RWPE2 (cell line): ENCODE data around the gene ZFHX3.
"Not testable (repeated sequence)": the region's sequence is repeated elsewhere in the genome, so short reads cannot be mapped to it uniquely, and the experiment has no call there.

Source experiments
- ATAC-seq: fragments of 200-7000 bp; cut with Tn5 transposase; 3 replicates; pipeline ENCODE4 v1.9.1; 2021; ENCODE audit warnings: low read depth
- DNase-seq: peaks from one replicate; pipeline ENCODE4 v3.0.0-alpha.2; 2020; ENCODE audit warnings: low spot score
- H3K27ac ChIP-seq: fragments of 450-650 bp; 2 replicates; pipeline ENCODE4 v1.5.1; 2017; ENCODE audit warnings: mild to moderate bottlenecking; ENCODE audit not compliant: poor library complexity, severe bottlenecking
- H3K27me3 ChIP-seq: fragments of 250-450 bp; sonication (Bioruptor Pico); 2 replicates; pipeline ENCODE4 v1.5.1; 2021; ENCODE audit warnings: mild to moderate bottlenecking, moderate library complexity; ENCODE audit not compliant: insufficient read depth, poor library complexity, severe bottlenecking
- H3K36me3 ChIP-seq: fragments of 250-450 bp; sonication (Bioruptor Pico); 2 replicates; pipeline ENCODE4 v1.5.1; 2020; ENCODE audit warnings: low read depth, mild to moderate bottlenecking, moderate library complexity
- H3K4me1 ChIP-seq: fragments of 250-450 bp; sonication (Bioruptor Pico); 2 replicates; pipeline ENCODE4 v1.5.1; 2021; ENCODE audit warnings: mild to moderate bottlenecking, moderate library complexity; ENCODE audit not compliant: insufficient read depth, poor library complexity, severe bottlenecking
- H3K4me3 ChIP-seq: fragments of 250-450 bp; sonication (Bioruptor Pico); 2 replicates; pipeline ENCODE4 v1.5.1; 2021; ENCODE audit warnings: mild to moderate bottlenecking, moderate library complexity; ENCODE audit not compliant: severe bottlenecking
- H3K9me3 ChIP-seq: fragments of 250-450 bp; sonication (Bioruptor Pico); 2 replicates; pipeline ENCODE4 v1.5.1; 2021; ENCODE audit warnings: mild to moderate bottlenecking, moderate library complexity; ENCODE audit not compliant: severe bottlenecking
- CTCF ChIP-seq: fragments of 450-650 bp; IDR thresholded peaks from one replicate; pipeline ENCODE4 v1.5.1; 2017; ENCODE audit warnings: mild to moderate bottlenecking, moderate library complexity; ENCODE audit not compliant: poor library complexity, severe bottlenecking

The ZFHX3 gene

GRCh38 chr16:72989579-72990551 is 58.1 kb downstream of the ZFHX3 start:
- TF ChIP-seq CTCF = no peak
- ATAC-seq (peak; percentile 79), DNase-seq (peak; percentile 73)
- Histone ChIP-seq H3K27me3 (no peaks in the 10 kb centered on the region), H3K36me3 (no peaks in the 10 kb centered on the region; the same call in 1 of the 2 replicates), H3K4me3 (peak overlapping the region; percentile 7), H3K4me1 (peaks cover 72% of the 10 kb centered on the region), H3K9me3 (no peaks in the 10 kb centered on the region), H3K27ac (peak overlapping the region; percentile 99)

- not testable (repeated sequence) for H3K4me3 ChIP-seq, ATAC-seq, H3K27me3 ChIP-seq, H3K9me3 ChIP-seq, H3K36me3 ChIP-seq
- H3K4me1 ChIP-seq = peaks cover 72% of the 10 kb centered on the region
- peak; percentile 4 for DNase-seq
- H3K27ac ChIP-seq = peak overlapping the region; percentile 99
Observed at GRCh38 chr16:72989203-72989578, 58.7 kb downstream of the ZFHX3 start.

- DNase-seq = no peak
- TF ChIP-seq CTCF = no peak
- Histone ChIP-seq H3K27ac (peak overlapping the region; percentile 99), H3K9me3 (no peaks in the 10 kb centered on the region), H3K4me3 (no peak overlapping the region), H3K36me3 (no peaks in the 10 kb centered on the region; the same call in 1 of the 2 replicates), H3K27me3 (no peaks in the 10 kb centered on the region), H3K4me1 (peaks cover 67% of the 10 kb centered on the region)
- no peak for ATAC-seq
Observed at GRCh38 chr16:72988569-72988968, 59.4 kb downstream of the ZFHX3 start.

GRCh38 chr16:72987480-72987901 is 60.4 kb downstream of the ZFHX3 start:
- ATAC-seq (peak; percentile 52), DNase-seq (peak; percentile 86)
- no peak for TF ChIP-seq CTCF
- Histone ChIP-seq H3K36me3 (no peaks in the 10 kb centered on the region; the same call in 1 of the 2 replicates), H3K4me3 (no peak overlapping the region), H3K4me1 (peaks cover 56% of the 10 kb centered on the region), H3K27ac (peak overlapping the region; percentile 99), H3K9me3 (no peaks in the 10 kb centered on the region), H3K27me3 (no peaks in the 10 kb centered on the region)

- H3K4me3 ChIP-seq = no peak overlapping the region
- ATAC-seq = no peak
- peaks cover 41% of the 10 kb centered on the region for H3K4me1 ChIP-seq
- no peaks in the 10 kb centered on the region for H3K9me3 ChIP-seq
- H3K27me3 ChIP-seq = no peaks in the 10 kb centered on the region
- no peaks in the 10 kb centered on the region; the same call in 1 of the 2 replicates for H3K36me3 ChIP-seq
- no peak for TF ChIP-seq CTCF
- peak; percentile 33 for DNase-seq
- H3K27ac ChIP-seq = peak overlapping the region; percentile 99
Observed at GRCh38 chr16:72985995-72986394, 61.9 kb downstream of the ZFHX3 start.
